EL (cell line): ENCODE data around the gene PLXNA2.
A peak's percentile ranks its signal among the peaks of the same experiment; 100 is the strongest.

Experiments used
- DNase-seq: peaks from one replicate; pipeline ENCODE4 v3.0.0-alpha.2; 2016

Gene PLXNA2

DNA sequence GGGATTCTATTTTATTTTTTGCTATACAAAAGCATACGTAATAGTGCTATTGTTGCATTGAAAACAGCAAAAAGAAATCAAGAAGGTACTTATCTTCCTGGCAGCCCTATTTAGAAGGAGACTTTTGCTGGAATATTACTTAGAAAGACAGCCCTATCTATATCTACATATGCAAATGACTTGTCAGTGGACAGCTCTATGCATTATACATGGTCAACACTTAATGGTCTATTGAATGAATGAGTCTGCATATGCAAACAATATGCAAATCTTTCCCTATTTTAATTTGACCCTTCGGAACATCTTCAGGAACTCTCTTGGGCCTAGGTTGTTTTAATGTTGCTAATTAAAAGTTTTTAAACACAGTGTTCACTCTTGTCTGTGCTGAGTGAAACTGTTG lies 110.8 kb downstream of the PLXNA2 start:
- no peak for DNase-seq

DNA sequence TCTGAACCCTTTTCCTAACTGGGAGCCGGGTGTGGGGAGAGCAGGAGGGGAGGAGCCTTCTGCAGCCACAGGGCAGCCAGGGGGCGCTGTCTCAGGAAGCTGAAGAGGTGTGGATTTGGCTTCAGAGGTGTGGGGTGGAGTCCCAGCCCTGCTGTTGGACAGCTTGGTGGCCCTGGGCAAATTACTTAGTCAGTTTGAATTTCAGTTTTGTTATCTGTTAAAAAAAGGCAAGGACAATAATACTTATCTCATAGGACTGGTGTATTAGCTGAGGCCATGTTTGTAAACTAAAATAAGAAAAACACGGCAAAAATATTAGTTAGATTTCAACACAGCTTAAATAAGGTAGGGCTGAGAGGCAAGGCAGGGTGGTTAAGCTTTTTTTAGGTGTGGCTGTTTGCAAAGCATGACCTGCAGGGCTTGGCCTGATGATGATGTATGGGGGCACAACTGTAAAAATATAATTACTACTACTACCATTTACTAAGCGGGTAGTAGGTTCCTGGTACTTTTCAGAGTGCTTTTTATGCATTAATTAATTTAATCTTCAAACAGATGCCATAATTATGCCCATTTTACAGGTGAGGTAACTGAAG lies 111.8 kb downstream of the PLXNA2 start:
- DNase-seq: peak; percentile 72

DNA sequence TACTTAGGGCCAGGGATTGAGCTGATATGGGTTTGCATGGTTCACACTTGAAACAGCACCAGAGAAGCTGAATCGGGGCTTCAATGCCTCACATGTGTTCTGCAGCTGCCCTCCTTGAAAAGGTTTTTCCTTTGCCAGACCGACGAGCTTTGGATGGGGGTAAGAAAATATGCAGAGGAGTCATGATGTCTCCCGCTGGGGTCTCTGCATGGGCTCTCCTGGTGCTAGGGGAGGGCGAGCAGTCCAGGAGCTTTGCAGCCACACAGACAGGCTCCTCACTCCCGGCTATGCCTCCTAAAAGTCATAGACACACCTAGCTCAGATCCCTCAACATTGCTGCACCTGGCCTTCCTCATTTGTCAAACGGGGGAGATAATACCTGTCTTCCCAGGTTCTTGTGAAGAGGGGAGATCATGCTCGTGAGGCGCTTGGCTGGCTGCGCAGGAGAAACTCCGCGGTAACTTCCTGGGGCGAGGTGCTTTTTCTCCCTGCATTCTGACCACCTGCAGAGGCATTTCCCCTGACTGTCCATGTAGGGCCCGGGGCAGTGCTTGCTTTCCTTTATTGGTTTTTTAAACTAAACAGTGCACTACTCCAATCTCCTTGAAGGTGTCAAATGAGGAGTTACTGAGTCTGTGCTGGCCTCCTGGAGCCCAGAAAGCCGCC lies 112.4 kb downstream of the PLXNA2 start:
- DNase-seq: no peak

DNA sequence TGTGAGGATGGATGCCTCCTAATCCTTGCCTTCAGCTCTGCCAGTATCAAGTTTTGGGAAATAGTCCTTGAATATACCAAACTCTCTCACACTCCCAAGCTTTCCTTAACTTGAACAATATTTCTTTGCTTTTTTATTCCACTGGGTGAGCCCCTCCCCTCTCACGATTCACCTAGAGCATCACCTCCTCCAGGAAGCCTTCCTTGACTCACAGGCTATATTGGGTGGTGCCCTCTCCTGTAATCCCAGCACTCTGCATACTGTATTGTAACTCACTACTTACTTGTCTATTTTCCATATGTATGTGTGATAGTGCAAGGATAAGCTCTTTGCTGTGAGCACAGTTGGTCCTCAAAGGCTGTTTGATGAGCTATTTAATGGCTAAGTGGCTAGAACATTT lies 114.7 kb downstream of the PLXNA2 start:
- DNase-seq: no peak

DNA sequence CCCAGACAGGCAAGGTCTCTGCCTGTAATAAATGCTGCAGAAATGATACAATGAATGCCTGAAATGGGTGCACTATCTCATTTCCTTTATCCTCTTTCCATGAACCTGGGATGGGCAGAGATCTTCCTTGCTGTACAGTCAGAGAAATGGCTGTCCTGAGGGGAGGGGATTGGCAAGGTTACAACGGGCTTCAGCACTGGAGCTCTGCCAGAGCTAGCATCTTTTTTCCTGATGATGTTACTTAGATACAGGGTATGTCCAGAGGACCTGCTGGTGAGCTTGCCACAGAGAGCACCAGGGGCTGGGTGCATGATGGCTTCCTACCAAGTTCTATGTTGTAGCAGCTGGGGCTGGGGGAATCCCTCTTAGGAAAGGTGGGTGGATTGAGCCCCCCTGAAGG lies 115.1 kb downstream of the PLXNA2 start:
- no peak for DNase-seq

DNA sequence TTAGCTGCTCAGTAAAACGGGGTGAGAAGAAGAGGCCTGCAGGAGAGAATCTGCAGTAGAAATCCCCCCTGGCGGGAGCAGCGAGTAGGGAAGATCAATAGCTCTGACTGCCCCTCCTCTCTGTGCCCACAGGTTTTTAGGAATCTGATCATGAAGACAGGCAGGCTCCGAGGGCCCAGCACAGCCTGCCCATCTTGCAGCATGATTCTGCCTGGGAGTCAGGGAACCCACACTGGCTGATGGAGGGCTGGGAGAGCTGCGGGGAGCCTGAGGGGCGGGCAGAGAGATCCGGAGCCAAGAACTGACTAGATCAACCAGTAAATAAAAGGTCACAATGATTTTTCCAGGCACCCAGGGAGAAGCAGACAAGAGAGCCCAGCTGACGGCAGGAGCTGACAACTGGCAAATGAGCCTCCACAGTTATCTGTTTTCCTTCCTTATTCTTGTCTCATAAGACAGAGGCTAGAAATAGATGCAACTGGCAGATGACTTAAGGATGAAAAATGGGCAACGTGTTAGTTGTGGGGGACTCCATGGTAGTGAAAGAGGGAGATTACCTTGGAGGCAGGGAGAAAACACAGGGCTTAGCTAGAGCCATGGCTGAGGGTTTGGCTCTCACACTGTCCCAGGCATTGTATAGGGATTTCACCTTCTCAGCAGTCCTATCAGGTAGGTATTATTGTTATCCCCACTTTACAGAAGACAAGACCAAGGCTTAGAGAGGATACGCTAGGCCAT lies 116.2 kb downstream of the PLXNA2 start:
- no peak for DNase-seq

DNA sequence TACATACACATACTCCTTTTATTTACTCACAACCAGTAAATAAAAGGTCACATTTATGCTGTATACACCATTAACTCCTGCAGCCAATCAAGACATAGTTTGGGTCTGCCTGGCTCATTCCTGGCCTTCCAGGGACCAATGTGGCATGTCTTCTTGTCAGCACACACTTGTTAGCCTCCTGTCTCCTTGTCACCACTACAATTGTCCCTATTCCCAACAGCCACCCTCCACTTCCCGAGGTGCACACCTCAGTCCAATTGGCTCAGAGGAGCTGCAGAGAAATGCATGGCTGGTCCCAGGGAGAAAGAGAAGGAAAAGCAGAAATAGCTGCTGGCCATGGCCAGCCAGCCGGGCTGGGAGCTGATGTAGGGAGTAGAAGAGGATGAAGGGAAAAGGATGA lies 116.9 kb downstream of the PLXNA2 start:
- no peak for DNase-seq

DNA sequence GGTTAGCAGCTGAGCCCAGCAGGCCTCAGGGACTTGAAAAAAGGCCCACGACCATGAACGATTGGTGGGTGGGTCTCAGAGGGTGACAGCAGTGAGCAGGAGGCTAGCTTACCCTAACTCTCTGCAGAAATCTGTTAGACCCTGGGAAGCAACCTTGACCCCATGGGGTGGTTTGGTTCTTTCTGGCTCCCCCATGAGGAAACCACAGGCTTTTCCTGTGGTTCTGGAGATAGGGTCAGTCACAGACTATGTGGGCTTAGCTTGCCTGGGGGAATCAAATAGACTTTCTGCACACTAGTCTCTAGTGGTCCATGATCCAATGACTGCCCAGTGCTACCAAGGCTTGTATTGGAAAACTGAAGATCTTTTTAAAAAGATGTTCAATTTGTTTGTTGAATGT lies 118.1 kb downstream of the PLXNA2 start:
- DNase-seq: no peak

DNA sequence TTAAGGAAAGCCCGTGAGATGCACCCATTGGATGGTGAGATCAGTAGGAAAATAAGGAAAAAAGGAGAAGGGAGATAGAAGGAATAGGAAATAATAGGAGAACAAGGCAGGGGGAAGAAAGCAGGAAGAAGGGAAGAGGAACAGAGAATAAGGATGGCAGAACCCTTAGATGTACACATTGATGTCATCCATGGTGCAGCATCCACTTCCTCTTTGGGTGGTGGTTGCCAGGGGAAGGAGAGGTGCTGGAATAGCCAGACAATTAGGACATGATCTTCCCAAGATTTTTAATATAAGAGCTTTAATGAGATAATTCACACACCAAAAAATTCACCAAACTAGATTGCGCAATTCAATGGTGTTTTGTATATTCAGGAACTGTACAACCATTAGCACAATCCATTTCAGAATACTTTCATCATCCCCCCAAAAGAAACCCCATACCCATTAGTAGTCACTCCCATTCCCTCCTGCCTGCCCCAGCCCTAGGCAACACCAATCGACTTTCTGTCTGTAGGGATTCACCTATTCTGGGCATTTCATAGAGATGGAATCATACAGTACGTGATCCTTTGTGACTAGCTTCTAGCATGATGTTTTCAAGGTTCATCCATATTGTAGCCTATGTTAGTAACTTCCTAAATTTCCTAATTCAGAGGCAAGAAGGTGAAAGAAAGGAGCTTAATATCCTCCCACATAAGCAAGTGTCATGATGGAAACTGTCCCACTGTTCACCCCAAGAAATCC lies 121.4 kb downstream of the PLXNA2 start:
- no peak for DNase-seq

DNA sequence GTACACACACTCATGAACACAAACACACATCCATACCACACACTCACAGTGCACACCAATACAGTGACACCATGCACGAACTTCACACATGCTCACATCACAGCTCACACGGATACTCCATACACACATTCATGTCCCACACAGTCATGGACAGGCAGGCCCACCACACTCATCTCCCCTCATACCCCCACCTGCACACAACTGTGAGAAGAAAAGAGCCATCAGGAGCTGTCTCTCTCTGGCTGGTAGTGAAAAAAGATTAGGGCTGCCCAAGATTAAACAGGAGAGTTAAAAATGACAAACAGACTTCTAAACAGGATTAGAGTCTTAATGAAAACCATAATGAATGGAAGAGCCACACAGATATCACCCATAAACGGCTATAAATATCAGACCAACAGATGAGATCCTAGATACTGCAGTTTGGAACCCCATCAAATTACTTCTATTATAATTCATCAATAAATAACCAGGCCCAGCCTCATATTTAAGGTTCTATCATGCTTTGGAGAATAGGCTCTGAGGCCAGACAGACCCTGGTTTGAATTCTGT lies 122.3 kb downstream of the PLXNA2 start:
- no peak for DNase-seq

DNA sequence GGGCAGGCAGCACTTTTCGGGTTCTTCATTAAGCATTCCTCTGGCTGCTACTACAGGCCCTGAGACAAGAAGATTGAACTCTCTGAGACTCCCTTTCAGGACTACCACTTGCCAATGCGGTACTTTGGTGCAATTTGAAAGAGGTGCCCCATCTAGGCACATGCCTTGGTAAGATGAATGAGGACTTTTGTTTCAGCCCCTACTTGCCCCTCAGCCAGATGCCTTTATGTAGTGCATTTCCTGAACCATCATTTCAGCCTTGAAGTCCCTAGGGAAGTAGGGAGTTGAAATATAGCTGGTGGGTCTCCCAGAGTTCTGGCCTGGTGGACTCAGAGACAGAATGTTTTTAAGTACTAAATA lies 123.8 kb downstream of the PLXNA2 start:
- DNase-seq: no peak

DNA sequence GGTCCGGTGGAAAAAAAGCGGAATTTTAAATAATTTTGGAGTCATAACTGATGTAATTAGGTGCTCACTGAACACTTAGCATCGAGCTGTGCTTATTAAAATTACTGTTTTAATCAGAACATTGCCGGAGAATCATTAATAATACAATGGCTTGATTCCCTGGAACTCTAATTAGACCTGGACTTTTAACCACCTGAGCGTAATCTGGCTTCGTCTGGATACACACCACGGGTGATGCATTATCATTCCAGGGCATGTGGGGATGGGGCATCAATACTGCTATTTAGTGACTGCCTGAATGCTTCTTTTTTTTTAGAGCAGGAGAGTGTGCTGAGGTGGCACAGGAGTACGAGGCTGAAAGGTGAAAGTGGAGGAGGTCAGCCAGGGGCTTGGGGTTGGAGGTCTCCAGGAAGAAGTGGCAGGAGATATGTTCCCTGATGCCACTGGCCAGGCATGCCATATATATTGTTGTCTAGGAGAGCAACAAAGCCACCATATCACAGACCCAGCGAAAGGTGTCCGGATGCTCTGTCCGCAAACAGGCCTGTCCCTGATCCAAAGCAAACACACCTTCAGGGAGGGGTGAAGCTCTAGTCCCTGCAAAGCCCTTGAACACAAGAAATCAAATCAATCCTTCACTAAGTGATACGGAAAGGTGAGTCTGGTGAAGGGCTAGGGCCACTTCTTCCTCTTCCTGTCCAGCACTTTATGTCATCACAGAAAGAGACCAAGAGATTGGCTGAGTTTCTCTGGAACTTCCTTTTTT lies 125.2 kb downstream of the PLXNA2 start:
- no peak for DNase-seq

DNA sequence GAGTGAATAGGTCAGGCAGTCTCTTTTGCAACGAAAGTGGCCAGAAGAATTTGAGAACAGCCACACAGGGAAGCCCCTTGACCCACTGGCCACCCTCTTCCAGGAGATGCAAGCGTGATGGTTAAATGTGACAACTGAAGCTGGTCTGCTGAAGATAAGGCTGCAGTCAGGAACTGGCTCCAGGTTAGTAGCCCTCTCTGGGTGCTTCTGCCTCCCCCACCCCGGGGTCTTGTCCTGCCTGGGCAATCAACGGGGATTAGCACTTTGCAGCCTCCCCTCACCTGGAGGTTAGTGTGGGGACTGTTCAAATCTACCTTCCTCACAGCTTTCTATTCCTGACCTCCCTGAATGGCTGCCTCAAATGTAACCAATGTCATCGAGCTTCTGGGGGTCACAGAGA lies 125.9 kb downstream of the PLXNA2 start:
- no peak for DNase-seq

DNA sequence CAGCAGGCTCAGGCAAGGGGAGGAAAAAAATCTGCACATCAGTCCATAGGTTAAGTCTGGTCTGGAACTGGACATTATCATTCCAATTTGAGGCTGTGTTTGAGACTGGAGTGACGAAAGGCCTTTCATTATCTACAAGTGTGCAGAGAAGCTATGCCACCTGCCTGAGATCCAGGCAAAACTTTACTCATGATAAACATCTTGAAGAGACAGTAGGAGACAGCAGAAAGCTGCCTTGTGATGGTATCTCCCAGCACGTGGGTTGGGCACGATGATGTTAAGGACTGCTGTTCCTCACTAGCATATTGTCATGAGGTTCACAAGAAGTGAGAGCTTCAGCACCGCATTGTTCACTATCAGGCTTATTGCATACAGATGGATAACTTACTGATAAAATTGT lies 126.4 kb downstream of the PLXNA2 start:
- no peak for DNase-seq

DNA sequence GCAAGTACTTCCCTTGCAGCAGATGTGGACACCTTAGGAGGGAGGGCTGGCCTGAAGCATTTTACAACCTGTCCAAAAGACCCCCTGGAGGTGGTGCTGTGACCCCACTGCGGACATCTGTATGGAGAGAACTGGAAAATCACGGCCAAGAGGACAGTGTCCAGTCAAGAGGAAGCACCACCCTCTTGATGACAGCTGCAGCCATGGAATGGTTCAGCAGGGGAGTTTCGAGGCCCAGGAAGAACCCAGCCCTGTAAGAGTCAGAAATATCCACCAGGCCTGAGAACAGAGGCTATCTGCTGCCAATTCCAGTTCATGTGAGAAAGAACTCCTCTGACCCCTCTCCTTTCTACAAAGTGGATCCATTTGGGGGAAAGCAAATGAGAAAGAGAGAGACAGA lies 126.8 kb downstream of the PLXNA2 start:
- no peak for DNase-seq

DNA sequence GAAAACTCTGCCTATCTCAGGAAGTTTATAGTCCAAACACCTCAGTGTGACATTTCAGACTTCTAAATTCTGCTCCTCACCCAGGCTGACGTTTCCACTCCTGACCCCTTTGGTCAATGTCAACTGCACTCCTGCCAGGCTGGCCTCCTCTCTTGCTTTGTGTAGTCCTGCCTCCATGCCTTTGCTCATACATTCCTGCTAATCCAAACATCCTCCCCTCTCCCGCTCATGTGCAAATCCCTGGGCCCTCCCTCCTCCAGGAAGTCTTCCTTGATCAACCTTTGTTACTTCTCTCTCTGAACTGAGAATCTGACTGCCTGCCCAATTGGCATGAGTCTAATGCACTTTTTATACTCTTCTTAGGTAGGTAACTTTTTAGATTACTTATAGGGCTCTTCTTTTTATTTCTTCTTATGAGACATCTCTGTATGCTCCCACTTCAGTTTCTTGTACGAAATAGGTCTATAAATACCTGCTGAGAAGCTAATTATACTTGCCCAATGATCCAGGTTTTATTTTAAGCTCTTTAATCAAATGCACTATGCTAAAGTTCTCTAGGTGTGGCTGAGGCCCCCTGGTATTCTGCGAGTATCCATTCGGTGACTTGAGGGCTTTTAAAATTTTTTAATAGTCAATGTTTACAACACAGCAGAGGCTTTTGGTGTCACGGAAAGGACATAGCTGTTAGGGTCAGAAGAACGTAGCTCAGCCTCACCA lies 128.1 kb downstream of the PLXNA2 start:
- no peak for DNase-seq

DNA sequence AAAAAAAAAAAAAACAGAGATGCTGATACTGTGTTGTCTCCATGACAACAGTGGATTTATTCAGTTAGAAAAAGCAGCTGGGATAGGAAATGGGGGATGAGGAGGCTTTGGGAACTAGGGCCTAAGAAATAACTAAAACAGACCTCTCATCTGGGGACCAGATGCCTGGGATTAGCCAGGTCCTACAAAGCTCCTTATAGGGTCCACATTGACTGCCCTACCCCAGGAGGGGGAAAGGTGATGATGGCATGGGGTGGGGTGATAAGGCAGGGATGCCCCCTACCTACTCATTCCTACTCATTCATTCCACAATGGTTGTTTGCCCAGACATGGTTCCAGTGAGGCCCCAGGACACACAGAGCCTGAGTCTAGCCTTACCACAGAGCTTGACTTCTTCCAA lies 131.2 kb downstream of the PLXNA2 start:
- DNase-seq: no peak

DNA sequence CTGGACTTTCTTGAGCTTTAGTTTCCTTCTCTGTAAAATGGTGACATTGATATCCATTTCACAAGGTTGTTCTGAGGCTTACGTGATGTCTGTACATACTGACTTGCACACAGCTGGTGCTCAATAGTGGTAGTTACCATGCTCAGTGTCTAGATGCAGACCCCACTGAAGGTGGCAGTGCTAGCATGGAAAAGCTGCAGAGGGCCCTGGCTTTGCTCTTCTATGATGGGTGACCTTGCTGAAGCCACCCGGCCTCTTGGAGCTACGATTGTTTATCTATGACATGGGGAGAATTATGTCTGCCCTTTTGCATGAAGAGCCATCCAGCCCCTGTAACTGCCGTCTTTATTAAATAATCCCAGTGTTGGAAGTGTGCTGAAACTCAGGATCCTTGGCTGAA lies 131.8 kb downstream of the PLXNA2 start:
- no peak for DNase-seq

DNA sequence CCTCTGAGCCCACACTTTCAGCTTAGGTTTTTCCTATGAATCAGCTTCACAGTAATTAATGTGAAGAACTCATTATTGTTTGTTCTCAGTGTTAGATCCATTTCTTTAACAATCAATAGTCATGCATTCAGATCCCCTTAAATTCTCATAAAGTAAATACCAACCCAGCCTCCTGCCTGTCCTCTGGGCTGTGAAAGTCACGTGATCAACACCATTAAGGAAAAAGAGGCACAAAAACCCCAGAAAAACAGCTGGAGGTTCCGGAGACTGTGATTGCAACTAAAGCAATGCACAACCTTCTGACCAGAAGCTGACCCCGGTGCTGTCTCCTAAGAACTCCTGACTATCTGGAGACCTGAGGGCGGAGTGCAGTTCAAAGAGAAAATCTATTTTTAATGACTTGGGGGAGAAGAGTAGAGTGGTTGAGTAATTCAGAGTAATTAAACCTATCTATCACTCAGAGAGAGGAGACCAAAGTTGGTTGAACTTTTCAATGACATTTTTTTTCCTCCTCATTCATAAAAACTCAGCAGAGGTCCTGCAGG lies 132.5 kb downstream of the PLXNA2 start:
- DNase-seq: no peak

DNA sequence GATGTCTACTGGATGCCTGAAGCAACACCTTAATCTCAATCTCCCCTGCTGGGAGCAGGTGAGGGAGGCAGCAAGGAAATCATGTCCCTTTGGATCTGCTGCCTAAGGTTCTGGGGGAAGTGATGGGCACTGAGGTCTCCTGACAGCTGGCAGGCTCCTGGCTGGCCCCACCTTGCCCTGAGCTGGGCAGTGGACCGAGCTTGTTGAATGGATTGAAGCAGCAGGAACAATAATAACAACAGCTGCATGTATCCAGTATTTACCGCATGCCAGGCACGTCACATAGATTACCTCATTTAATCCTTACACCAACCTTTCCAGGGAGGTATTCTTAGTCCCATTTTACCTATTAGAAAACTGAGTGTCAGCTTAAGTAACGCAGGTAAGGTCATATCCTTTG lies 133.9 kb downstream of the PLXNA2 start:
- DNase-seq: no peak

DNA sequence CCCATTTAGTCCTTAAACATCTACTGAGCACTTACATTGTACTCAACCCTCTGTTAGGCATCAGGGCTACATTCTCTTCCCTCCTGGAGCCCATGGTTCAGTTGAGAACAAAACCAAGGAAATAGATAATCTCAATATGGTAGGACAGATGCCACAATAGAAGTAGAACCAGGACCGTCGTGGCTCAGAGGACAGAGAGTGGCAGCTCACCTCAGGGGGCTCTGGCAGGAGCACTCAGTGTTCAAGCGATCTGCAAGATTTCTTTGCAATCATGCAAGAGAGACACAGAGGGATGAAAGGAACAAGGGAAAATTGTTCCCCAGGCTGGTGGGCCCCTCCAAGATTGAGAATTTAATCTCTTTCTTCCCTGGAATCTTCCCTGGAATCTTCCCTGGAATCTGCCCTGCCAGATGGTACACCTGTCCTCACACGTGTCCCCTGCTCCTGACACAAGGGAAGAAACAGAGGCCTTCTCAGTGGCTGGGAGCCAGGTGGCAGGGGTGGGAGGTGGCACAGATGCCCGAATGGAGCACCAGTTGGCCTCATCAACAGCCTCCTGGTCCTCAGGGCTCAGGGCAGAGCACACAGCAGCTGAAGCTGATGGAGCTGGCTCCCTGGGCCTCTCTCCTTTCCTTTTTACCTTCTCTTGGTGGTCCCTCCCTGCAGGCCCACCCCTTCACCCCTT lies 135.4 kb downstream of the PLXNA2 start:
- DNase-seq: no peak
